ENCODE results near the gene ALPL.

GRCh38 chr1:21537932-21538630, 28.9 kb downstream of the ALPL start:
- TF ChIP-seq POLR2AphosphoS5 (IDR thresholded peaks at IDR 0.05) (no peak), POLR2A (IDR thresholded peaks at IDR 0.05) (no peak)
- TF ChIP-seq, protein P1, sequence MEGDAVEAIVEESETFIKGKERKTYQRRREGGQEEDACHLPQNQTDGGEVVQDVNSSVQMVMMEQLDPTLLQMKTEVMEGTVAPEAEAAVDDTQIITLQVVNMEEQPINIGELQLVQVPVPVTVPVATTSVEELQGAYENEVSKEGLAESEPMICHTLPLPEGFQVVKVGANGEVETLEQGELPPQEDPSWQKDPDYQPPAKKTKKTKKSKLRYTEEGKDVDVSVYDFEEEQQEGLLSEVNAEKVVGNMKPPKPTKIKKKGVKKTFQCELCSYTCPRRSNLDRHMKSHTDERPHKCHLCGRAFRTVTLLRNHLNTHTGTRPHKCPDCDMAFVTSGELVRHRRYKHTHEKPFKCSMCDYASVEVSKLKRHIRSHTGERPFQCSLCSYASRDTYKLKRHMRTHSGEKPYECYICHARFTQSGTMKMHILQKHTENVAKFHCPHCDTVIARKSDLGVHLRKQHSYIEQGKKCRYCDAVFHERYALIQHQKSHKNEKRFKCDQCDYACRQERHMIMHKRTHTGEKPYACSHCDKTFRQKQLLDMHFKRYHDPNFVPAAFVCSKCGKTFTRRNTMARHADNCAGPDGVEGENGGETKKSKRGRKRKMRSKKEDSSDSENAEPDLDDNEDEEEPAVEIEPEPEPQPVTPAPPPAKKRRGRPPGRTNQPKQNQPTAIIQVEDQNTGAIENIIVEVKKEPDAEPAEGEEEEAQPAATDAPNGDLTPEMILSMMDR (IDR thresholded peaks at IDR 0.05): no peak
